PC-9 (cell line): Measurements from ENCODE around the gene RHOJ.

Experiments
- CTCF ChIP-seq: fragments of 200-600 bp; sonication (generic); conservative IDR thresholded peaks from 2 replicates; pipeline ENCODE4 v1.6.1; 2017; ENCODE audit warnings: mixed run types, antibody characterized with exemption, mild to moderate bottlenecking, moderate library complexity
- EZH2 ChIP-seq: fragments of 200-600 bp; sonication (generic); IDR thresholded peaks from 2 replicates; pipeline ENCODE4 v1.8.0; 2017; ENCODE audit warnings: antibody characterized with exemption, low read depth

GRCh38 chr14:63249092-63249491, 44.8 kb downstream of the RHOJ start:
- TF ChIP-seq CTCF (no peak), EZH2 (no peak)
